ENCODE data around the gene IZUMO1.

The IZUMO1 gene

GRCh38 chr19:48756686-48757085 is 10.0 kb upstream of the IZUMO1 start:
- Histone ChIP-seq H3K4me1 (ENCODE audit: insufficient read depth, low read length, poor library complexity, severe bottlenecking) (peaks cover 4% of the 10 kb centered on the region), H2AFZ (ENCODE audit: low read length) (no peak overlapping the region), H3F3A (ENCODE audit: low read depth) (no peaks in the 10 kb centered on the region), H3K79me2 (ENCODE audit: insufficient read depth, low read length) (no peaks in the 10 kb centered on the region), H3K4me3 (ENCODE audit: low read length, poor library complexity, severe bottlenecking) (no peak overlapping the region), H3K27me3 (ENCODE audit: insufficient read depth, low read length, poor library complexity, severe bottlenecking) (no peaks in the 10 kb centered on the region), H3K4me2 (ENCODE audit: low read depth, low read length, poor library complexity, severe bottlenecking) (no peak overlapping the region), H4K20me1 (ENCODE audit: insufficient read depth, low read length, poor library complexity, severe bottlenecking) (no peaks in the 10 kb centered on the region), H3K36me3 (ENCODE audit: insufficient read depth, low read length) (no peaks in the 10 kb centered on the region), H3K9me2 (replicated peaks; ENCODE audit: low read depth, low read length) (no peaks in the 10 kb centered on the region), H3K9me3 (ENCODE audit: insufficient read depth, low read depth, low read length) (no peaks in the 10 kb centered on the region), H3K9ac (ENCODE audit: low read depth, low read length, poor library complexity, severe bottlenecking) (no peak overlapping the region)
- TF ChIP-seq EZH2phosphoT487 (IDR thresholded peaks at IDR 0.05; ENCODE audit: borderline replicate concordance) (no peak), CTCF (conservative IDR thresholded peaks at IDR 0.05; ENCODE audit: low read length) (no peak)

GRCh38 chr19:48756212-48756611 is 9.5 kb upstream of the IZUMO1 start:
- no peak overlapping the region for H3K9ac ChIP-seq (ENCODE audit: low read depth, low read length, poor library complexity, severe bottlenecking)
- no peaks in the 10 kb centered on the region for H3K27me3 ChIP-seq (ENCODE audit: insufficient read depth, low read length, poor library complexity, severe bottlenecking)
- no peaks in the 10 kb centered on the region for H3K9me2 ChIP-seq (replicated peaks; ENCODE audit: low read depth, low read length)
- H2AFZ ChIP-seq (ENCODE audit: low read length): no peak overlapping the region
- no peaks in the 10 kb centered on the region for H3F3A ChIP-seq (ENCODE audit: low read depth)
- H4K20me1 ChIP-seq (ENCODE audit: insufficient read depth, low read length, poor library complexity, severe bottlenecking): no peaks in the 10 kb centered on the region
- TF ChIP-seq CTCF (conservative IDR thresholded peaks at IDR 0.05; ENCODE audit: low read length): no peak
- no peak for TF ChIP-seq EZH2phosphoT487 (IDR thresholded peaks at IDR 0.05; ENCODE audit: borderline replicate concordance)
- no peaks in the 10 kb centered on the region for H3K36me3 ChIP-seq (ENCODE audit: insufficient read depth, low read length)
- no peak overlapping the region for H3K4me3 ChIP-seq (ENCODE audit: low read length, poor library complexity, severe bottlenecking)
- no peak overlapping the region for H3K4me2 ChIP-seq (ENCODE audit: low read depth, low read length, poor library complexity, severe bottlenecking)
- H3K79me2 ChIP-seq (ENCODE audit: insufficient read depth, low read length): no peaks in the 10 kb centered on the region
- H3K9me3 ChIP-seq (ENCODE audit: insufficient read depth, low read depth, low read length): no peaks in the 10 kb centered on the region
- H3K4me1 ChIP-seq (ENCODE audit: insufficient read depth, low read length, poor library complexity, severe bottlenecking): peaks cover 4% of the 10 kb centered on the region

- TF ChIP-seq EZH2phosphoT487 (IDR thresholded peaks at IDR 0.05; ENCODE audit: borderline replicate concordance) (no peak), CTCF (conservative IDR thresholded peaks at IDR 0.05; ENCODE audit: low read length) (no peak)
Measured at GRCh38 chr19:48755787-48756186, 9.1 kb upstream of the IZUMO1 start.

More at GRCh38 chr19:48755787-48756186, 9.1 kb upstream of the IZUMO1 start:
- Histone ChIP-seq H3K4me3 (ENCODE audit: low read length, poor library complexity, severe bottlenecking) (no peak overlapping the region), H3K9me3 (ENCODE audit: insufficient read depth, low read depth, low read length) (no peaks in the 10 kb centered on the region), H3K4me2 (ENCODE audit: low read depth, low read length, poor library complexity, severe bottlenecking) (no peak overlapping the region), H3K9ac (ENCODE audit: low read depth, low read length, poor library complexity, severe bottlenecking) (no peak overlapping the region), H3K4me1 (ENCODE audit: insufficient read depth, low read length, poor library complexity, severe bottlenecking) (peaks cover 4% of the 10 kb centered on the region), H3K9me2 (replicated peaks; ENCODE audit: low read depth, low read length) (no peaks in the 10 kb centered on the region), H2AFZ (ENCODE audit: low read length) (no peak overlapping the region), H3K79me2 (ENCODE audit: insufficient read depth, low read length) (no peaks in the 10 kb centered on the region), H4K20me1 (ENCODE audit: insufficient read depth, low read length, poor library complexity, severe bottlenecking) (no peaks in the 10 kb centered on the region), H3K27me3 (ENCODE audit: insufficient read depth, low read length, poor library complexity, severe bottlenecking) (no peaks in the 10 kb centered on the region), H3F3A (ENCODE audit: low read depth) (no peaks in the 10 kb centered on the region), H3K36me3 (ENCODE audit: insufficient read depth, low read length) (no peaks in the 10 kb centered on the region)

All from Loucy (cell line).